Right lobe of liver (tissue), 4 donors: ENCODE measurements around the gene KMT5B.

Source experiments
- POLR2A ChIP-seq: fragments of 450-650 bp; IDR thresholded peaks from one replicate; pipeline ENCODE4 v1.6.1; 2017; ENCODE audit warnings: antibody characterized with exemption, mild to moderate bottlenecking
- TF ChIP-seq, protein P1 (sequence below), 4 donors: fragments of 200-600 bp in 3 of 4; fragments of 450-650 bp in 1 of 4; IDR thresholded peaks; one replicate each; pipeline versions ENCODE4 v1.5.1 to v1.8.0; 2016 to 2022; ENCODE audit warnings: antibody characterized with exemption in 4 of 4, mild to moderate bottlenecking in 2 of 4
- donor health status: DM: no; HTN: no; CAD: no.
- donor health status: DM: no; HTN: no; CAD: no.
- donor health status: DM: no; HTN: yes; CAD: no.

DNA sequence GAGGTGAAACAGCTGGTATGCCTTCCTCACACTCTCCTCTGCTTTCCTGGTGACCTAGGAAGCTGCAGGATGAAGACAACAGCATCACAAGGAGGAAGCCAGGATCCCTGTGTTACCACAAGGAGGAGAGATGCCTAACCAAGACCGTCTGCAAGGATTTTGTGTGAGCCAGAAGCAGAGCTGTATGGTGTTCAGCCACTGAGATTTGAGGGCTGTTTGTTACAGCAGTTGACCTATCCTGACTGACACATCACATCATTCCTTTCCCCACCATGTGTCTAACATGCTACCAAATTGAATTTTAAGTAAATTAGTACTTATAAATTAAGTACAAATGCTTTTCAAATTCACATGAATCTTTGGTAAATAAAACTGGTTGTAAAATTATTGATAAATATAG is 83.0 kb downstream of the KMT5B start:
- TF ChIP-seq, protein P1, sequence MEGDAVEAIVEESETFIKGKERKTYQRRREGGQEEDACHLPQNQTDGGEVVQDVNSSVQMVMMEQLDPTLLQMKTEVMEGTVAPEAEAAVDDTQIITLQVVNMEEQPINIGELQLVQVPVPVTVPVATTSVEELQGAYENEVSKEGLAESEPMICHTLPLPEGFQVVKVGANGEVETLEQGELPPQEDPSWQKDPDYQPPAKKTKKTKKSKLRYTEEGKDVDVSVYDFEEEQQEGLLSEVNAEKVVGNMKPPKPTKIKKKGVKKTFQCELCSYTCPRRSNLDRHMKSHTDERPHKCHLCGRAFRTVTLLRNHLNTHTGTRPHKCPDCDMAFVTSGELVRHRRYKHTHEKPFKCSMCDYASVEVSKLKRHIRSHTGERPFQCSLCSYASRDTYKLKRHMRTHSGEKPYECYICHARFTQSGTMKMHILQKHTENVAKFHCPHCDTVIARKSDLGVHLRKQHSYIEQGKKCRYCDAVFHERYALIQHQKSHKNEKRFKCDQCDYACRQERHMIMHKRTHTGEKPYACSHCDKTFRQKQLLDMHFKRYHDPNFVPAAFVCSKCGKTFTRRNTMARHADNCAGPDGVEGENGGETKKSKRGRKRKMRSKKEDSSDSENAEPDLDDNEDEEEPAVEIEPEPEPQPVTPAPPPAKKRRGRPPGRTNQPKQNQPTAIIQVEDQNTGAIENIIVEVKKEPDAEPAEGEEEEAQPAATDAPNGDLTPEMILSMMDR (IDR thresholded peaks at IDR 0.05) = no peak
- TF ChIP-seq POLR2A = no peak
